IMR-90 (cell line): ENCODE measurements around the gene MAPRE2.

Experiments used
- BHLHE40 ChIP-seq: fragments of 150-350 bp; IDR thresholded peaks from 2 replicates; pipeline ENCODE4 v1.6.1; 2016; ENCODE audit warnings: mild to moderate bottlenecking, low read depth, low read length
- CEBPB ChIP-seq: IDR thresholded peaks from 2 replicates; pipeline ENCODE4 v1.6.1; 2012; ENCODE audit warnings: low read depth, low read length, improper control_type of control experiment
- CTCF ChIP-seq: conservative IDR thresholded peaks from 2 replicates; pipeline ENCODE4 v1.5.1; 2012; ENCODE audit warnings: mild to moderate bottlenecking, low read depth, low read length, improper control_type of control experiment
- ELK1 ChIP-seq: fragments of 150-350 bp; IDR thresholded peaks from 2 replicates; pipeline ENCODE4 v1.6.1; 2016; ENCODE audit warnings: low read depth, mild to moderate bottlenecking, low read length, moderate library complexity, borderline replicate concordance
- MAFK ChIP-seq: IDR thresholded peaks from 2 replicates; pipeline ENCODE4 v1.6.1; 2012; ENCODE audit warnings: low read depth, low read length, improper control_type of control experiment
- POLR2A ChIP-seq: IDR thresholded peaks from 2 replicates; pipeline ENCODE4 v1.6.1; 2012; ENCODE audit warnings: mild to moderate bottlenecking, low read depth, low read length
- RAD21 ChIP-seq: IDR thresholded peaks from 2 replicates; pipeline ENCODE4 v1.6.1; 2012; ENCODE audit warnings: low read length, improper control_type of control experiment
- SMC3 ChIP-seq: fragments of 150-350 bp; IDR thresholded peaks from 2 replicates; pipeline ENCODE4 v1.6.1; 2016; ENCODE audit warnings: low read depth, mild to moderate bottlenecking, antibody characterized with exemption, low read length, moderate library complexity
- USF2 ChIP-seq: fragments of 150-350 bp; IDR thresholded peaks from 2 replicates; pipeline ENCODE4 v1.6.1; 2017; ENCODE audit warnings: mild to moderate bottlenecking, antibody characterized with exemption, low read length, low read depth

- TF ChIP-seq CTCF (no peak), POLR2A (no peak), SMC3 (no peak), MAFK (no peak), BHLHE40 (no peak), RAD21 (no peak), CEBPB (no peak), ELK1 (no peak), USF2 (no peak)
Measured at GRCh38 chr18:35182151-35182550, 140.9 kb downstream of the MAPRE2 start.
